HG02763 (cell line): ENCODE measurements around the gene RBMS1.

Experiments used
- ATAC-seq: cut with Tn5 transposase; IDR thresholded peaks from one replicate; pipeline ENCODE4 v1.9.1; 2021; ENCODE audit warnings: mild to moderate bottlenecking, moderate library complexity; ENCODE audit not compliant: unreplicated experiment

The RBMS1 gene

GRCh38 chr2:160389875-160390274 is 103.7 kb downstream of the RBMS1 start:
- no peak for ATAC-seq

GRCh38 chr2:160388464-160389263 is 104.9 kb downstream of the RBMS1 start:
- ATAC-seq = peak; percentile 57

- no peak for ATAC-seq
Observed at GRCh38 chr2:160387558-160388262, 105.9 kb downstream of the RBMS1 start.

GRCh38 chr2:160384791-160385190 is 108.8 kb downstream of the RBMS1 start:
- ATAC-seq = no peak

GRCh38 chr2:160381425-160381951 is 112.1 kb downstream of the RBMS1 start:
- no peak for ATAC-seq

- no peak for ATAC-seq
Observed at GRCh38 chr2:160380611-160381010, 113.0 kb downstream of the RBMS1 start.

GRCh38 chr2:160380000-160380570 is 113.5 kb downstream of the RBMS1 start:
- no peak for ATAC-seq

GRCh38 chr2:160379399-160379798 is 114.2 kb downstream of the RBMS1 start:
- no peak for ATAC-seq

GRCh38 chr2:160377204-160377995 is 116.2 kb downstream of the RBMS1 start:
- ATAC-seq = no peak

GRCh38 chr2:160376576-160376975 is 117.0 kb downstream of the RBMS1 start:
- no peak for ATAC-seq

- no peak for ATAC-seq
Observed at GRCh38 chr2:160375802-160376469, 117.7 kb downstream of the RBMS1 start.

- no peak for ATAC-seq
Observed at GRCh38 chr2:160375037-160375436, 118.6 kb downstream of the RBMS1 start.

- ATAC-seq = no peak
Observed at GRCh38 chr2:160373666-160374065, 119.9 kb downstream of the RBMS1 start.

- no peak for ATAC-seq
Observed at GRCh38 chr2:160373263-160373662, 120.3 kb downstream of the RBMS1 start.

- no peak for ATAC-seq
Observed at GRCh38 chr2:160372585-160372984, 121.0 kb downstream of the RBMS1 start.

GRCh38 chr2:160372010-160372356 is 121.6 kb downstream of the RBMS1 start:
- no peak for ATAC-seq

GRCh38 chr2:160371251-160372009 is 122.2 kb downstream of the RBMS1 start:
- no peak for ATAC-seq

GRCh38 chr2:160368988-160369930 is 124.3 kb downstream of the RBMS1 start:
- ATAC-seq = no peak

- no peak for ATAC-seq
Observed at GRCh38 chr2:160367887-160368286, 125.7 kb downstream of the RBMS1 start.
